ENCODE measurements around the gene ZSCAN1.

GRCh38 chr19:58086825-58087710 lies 53.2 kb downstream of the ZSCAN1 start:
- no peak for TF ChIP-seq CTCF (IDR thresholded peaks at IDR 0.05)
- no peak for TF ChIP-seq POLR2A (IDR thresholded peaks at IDR 0.05)
